ENCODE results near the gene ARHGEF11. TPM values are rescaled to one million over a fixed set of nuclear protein-coding genes. Genes with fewer than 3 reads are reported as not detected.

ARHGEF11 gene
- total RNA-seq, 1 donor from 2014 or later = 24.0 TPM

DNA sequence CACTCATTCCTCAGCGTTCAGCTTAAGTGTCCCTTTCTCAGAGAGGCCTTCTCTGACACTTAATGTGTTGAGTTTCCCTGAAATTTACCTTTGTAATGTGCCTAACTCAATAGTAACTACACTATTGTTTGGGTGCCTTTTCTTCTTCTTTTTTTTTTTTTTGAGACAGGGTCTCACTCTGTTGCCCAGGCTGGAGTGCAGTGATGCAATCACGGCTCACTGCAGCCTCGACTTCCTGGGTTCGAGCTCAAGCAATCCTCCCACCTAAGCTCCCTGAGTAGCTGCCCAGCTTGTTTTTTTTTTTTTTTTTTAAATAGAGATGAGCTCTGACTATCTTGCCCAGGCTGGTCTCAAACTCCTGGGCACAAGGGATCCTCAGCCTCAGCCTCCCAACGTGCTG is 50.1 kb downstream of the ARHGEF11 start:
- no peak overlapping the region for H3K4me3 ChIP-seq (ENCODE audit: low read length in 3 of 3)
- no peaks in the 10 kb centered on the region for H3K27me3 ChIP-seq (ENCODE audit: control insufficient read depth in 3 of 3, insufficient read depth in 3 of 3, low read length in 3 of 3)
- H3K9me3 ChIP-seq (ENCODE audit: control insufficient read depth in 3 of 3, low read length in 3 of 3) = no peaks in the 10 kb centered on the region
- peaks cover 0 to 9% (median 5%) of the 10 kb centered on the region in 3 donors for H3K36me3 ChIP-seq (ENCODE audit: control insufficient read depth in 3 of 3, insufficient read depth in 3 of 3, low read length in 3 of 3)
- H3K9ac ChIP-seq (ENCODE audit: low read depth in 1 of 3, low read length in 3 of 3) = no peak overlapping the region
- no peaks in the 10 kb centered on the region for H3K4me1 ChIP-seq (ENCODE audit: control insufficient read depth in 3 of 3, insufficient read depth in 3 of 3, low read length in 3 of 3)
- no peak overlapping the region for H3K27ac ChIP-seq (ENCODE audit: low read depth, low read length)

DNA sequence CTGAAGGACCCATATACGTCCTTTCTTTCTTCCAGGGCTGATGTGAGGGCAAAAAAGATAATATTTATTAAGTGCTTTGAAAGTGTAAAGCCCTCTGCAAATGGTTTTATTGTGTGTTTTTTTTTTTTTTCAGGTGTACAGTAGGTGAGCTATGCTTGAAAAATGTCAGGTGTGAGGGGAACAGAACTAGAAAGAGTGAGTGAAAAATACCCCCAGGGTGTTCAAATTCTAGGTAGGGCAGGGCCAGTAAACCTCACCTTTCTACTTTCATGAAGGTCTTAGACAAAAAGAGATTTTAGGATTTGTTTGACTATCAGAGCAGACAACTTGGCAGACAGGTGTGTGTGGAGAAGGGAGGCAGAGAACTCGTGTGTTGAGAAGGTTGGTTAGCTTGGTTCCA is 51.3 kb downstream of the ARHGEF11 start:
- Histone ChIP-seq H3K9ac (ENCODE audit: low read depth in 1 of 3, low read length in 3 of 3) (no peak overlapping the region), H3K27ac (ENCODE audit: low read depth, low read length) (no peak overlapping the region), H3K27me3 (ENCODE audit: control insufficient read depth in 3 of 3, insufficient read depth in 3 of 3, low read length in 3 of 3) (no peaks in the 10 kb centered on the region), H3K36me3 (ENCODE audit: control insufficient read depth in 3 of 3, insufficient read depth in 3 of 3, low read length in 3 of 3) (peaks cover 0 to 9% (median 5%) of the 10 kb centered on the region in 3 donors), H3K4me1 (ENCODE audit: control insufficient read depth in 3 of 3, insufficient read depth in 3 of 3, low read length in 3 of 3) (no peaks in the 10 kb centered on the region), H3K4me3 (ENCODE audit: low read length in 3 of 3) (no peak overlapping the region), H3K9me3 (ENCODE audit: control insufficient read depth in 3 of 3, low read length in 3 of 3) (no peaks in the 10 kb centered on the region)

DNA sequence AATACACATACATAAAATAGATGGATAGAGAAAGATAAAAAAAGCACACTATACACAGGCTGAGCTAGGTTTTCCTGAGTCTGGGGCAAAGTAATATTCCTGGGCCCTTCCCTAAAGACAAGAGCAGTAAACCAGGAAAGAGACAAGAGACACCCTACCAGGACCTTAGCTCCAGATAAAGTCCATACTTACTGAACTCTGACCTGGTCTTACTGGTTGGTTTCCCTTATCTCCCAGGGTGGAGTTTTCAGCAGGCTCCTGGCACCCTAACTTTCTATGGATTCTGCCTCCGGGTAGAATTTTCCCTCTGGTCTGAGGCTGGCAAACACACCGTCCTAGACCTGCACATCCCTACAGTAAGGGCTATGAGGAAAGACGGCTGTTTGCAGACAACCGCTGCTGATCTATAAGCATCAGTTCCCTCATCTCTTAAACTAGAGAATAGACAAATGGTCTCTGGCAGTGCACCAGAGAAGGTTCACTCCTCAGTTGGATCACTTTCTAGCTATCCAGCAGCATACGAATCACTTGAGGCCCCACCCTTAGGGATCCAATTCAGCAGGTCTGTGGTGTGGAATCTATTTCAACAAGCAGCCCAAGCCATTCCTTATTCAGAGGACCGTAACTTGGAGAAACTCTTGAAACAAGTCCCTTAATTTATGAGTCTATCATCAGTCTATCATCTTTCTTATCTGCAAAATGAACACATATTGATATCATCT is 52.0 kb downstream of the ARHGEF11 start:
- Histone ChIP-seq H3K4me1 (ENCODE audit: control insufficient read depth in 3 of 3, insufficient read depth in 3 of 3, low read length in 3 of 3) (no peaks in the 10 kb centered on the region), H3K27ac (ENCODE audit: low read depth, low read length) (no peak overlapping the region), H3K36me3 (ENCODE audit: control insufficient read depth in 3 of 3, insufficient read depth in 3 of 3, low read length in 3 of 3) (peaks cover 0 to 9% (median 5%) of the 10 kb centered on the region in 3 donors), H3K9ac (ENCODE audit: low read depth in 1 of 3, low read length in 3 of 3) (no peak overlapping the region), H3K9me3 (ENCODE audit: control insufficient read depth in 3 of 3, low read length in 3 of 3) (no peaks in the 10 kb centered on the region), H3K27me3 (ENCODE audit: control insufficient read depth in 3 of 3, insufficient read depth in 3 of 3, low read length in 3 of 3) (no peaks in the 10 kb centered on the region), H3K4me3 (ENCODE audit: low read length in 3 of 3) (no peak overlapping the region)

DNA sequence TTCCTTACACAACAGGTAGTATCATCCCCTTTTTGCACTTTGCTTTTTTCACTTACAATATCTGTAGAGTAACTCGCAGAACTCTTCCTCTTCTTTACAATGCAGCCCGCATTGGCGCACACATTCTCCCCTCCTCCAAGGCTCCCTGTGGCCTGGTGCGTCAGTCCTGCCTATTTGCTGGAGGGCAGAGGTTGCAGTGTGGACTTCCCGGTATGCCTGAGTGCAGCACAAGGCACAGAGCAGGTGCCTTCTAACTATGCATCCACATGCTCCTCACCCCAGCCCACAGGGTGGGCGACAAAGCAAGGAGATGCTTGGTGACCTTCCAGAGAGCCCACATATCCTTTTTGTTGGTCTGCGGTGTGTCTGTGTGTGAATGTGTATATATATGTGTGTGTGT is 53.3 kb downstream of the ARHGEF11 start:
- no peak overlapping the region for H3K27ac ChIP-seq (ENCODE audit: low read depth, low read length)
- H3K9ac ChIP-seq (ENCODE audit: low read depth in 1 of 3, low read length in 3 of 3) = no peak overlapping the region
- H3K27me3 ChIP-seq (ENCODE audit: control insufficient read depth in 3 of 3, insufficient read depth in 3 of 3, low read length in 3 of 3) = no peaks in the 10 kb centered on the region
- H3K4me3 ChIP-seq (ENCODE audit: low read length in 3 of 3) = no peak overlapping the region
- H3K9me3 ChIP-seq (ENCODE audit: control insufficient read depth in 3 of 3, low read length in 3 of 3) = no peaks in the 10 kb centered on the region
- H3K4me1 ChIP-seq (ENCODE audit: control insufficient read depth in 3 of 3, insufficient read depth in 3 of 3, low read length in 3 of 3) = no peaks in the 10 kb centered on the region
- peaks cover 0 to 9% (median 5%) of the 10 kb centered on the region in 3 donors for H3K36me3 ChIP-seq (ENCODE audit: control insufficient read depth in 3 of 3, insufficient read depth in 3 of 3, low read length in 3 of 3)

DNA sequence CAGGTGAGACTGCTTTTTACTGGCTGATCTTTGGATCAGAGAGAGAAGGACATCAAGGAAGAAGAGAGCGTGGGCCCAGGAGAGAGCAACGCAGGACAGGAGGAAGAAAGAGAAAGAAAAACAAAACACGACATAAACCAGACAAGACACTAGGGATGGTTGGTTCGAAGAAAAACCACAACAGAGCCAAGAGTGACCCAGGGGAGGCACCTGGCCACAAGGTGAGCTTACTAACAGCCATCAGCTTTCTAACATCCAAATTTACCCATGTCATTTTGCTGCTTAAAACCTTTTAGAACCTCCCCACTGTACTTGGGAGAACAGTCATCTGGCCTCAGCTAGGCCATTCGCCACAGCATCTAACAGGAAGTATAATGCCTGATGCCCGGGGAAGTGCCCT is 57.8 kb downstream of the ARHGEF11 start:
- no peaks in the 10 kb centered on the region for H3K4me1 ChIP-seq (ENCODE audit: control insufficient read depth in 3 of 3, insufficient read depth in 3 of 3, low read length in 3 of 3)
- no peak overlapping the region for H3K4me3 ChIP-seq (ENCODE audit: low read length in 3 of 3)
- H3K27ac ChIP-seq (ENCODE audit: low read depth, low read length) = no peak overlapping the region
- H3K36me3 ChIP-seq (ENCODE audit: control insufficient read depth in 3 of 3, insufficient read depth in 3 of 3, low read length in 3 of 3) = peaks cover 13 to 28% (median 18%) of the 10 kb centered on the region in 3 donors
- H3K9ac ChIP-seq (ENCODE audit: low read depth in 1 of 3, low read length in 3 of 3) = no peak overlapping the region
- H3K27me3 ChIP-seq (ENCODE audit: control insufficient read depth in 3 of 3, insufficient read depth in 3 of 3, low read length in 3 of 3) = no peaks in the 10 kb centered on the region
- no peaks in the 10 kb centered on the region for H3K9me3 ChIP-seq (ENCODE audit: control insufficient read depth in 3 of 3, low read length in 3 of 3)

DNA sequence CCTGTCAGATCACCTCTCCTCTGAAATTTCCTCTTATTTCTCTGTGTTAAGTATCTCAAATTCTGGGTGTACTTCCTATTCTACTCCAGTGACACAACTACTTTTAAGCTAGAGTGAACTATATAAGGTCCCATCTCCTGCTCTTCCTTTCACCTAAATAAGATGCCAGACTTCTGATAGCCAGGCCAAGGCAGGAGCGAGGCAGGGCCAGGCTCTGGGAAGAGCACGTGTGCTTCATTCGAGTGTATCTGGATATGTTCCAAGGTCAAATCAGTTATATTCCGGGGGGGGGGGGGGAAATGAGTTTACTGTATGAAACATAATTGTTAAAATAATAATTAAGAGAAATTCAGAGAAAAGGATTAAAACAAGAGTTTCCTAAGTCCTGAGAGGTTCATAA is 65.0 kb downstream of the ARHGEF11 start:
- no peaks in the 10 kb centered on the region for H3K4me1 ChIP-seq (ENCODE audit: control insufficient read depth in 3 of 3, insufficient read depth in 3 of 3, low read length in 3 of 3)
- no peak overlapping the region for H3K27ac ChIP-seq (ENCODE audit: low read depth, low read length)
- no peaks in the 10 kb centered on the region for H3K27me3 ChIP-seq (ENCODE audit: control insufficient read depth in 3 of 3, insufficient read depth in 3 of 3, low read length in 3 of 3)
- H3K9me3 ChIP-seq (ENCODE audit: control insufficient read depth in 3 of 3, low read length in 3 of 3) = no peaks in the 10 kb centered on the region
- H3K4me3 ChIP-seq (ENCODE audit: low read length in 3 of 3) = no peak overlapping the region
- H3K9ac ChIP-seq (ENCODE audit: low read depth in 1 of 3, low read length in 3 of 3) = no peak overlapping the region
- peaks cover 43 to 60% (median 55%) of the 10 kb centered on the region in 3 donors for H3K36me3 ChIP-seq (ENCODE audit: control insufficient read depth in 3 of 3, insufficient read depth in 3 of 3, low read length in 3 of 3)

DNA sequence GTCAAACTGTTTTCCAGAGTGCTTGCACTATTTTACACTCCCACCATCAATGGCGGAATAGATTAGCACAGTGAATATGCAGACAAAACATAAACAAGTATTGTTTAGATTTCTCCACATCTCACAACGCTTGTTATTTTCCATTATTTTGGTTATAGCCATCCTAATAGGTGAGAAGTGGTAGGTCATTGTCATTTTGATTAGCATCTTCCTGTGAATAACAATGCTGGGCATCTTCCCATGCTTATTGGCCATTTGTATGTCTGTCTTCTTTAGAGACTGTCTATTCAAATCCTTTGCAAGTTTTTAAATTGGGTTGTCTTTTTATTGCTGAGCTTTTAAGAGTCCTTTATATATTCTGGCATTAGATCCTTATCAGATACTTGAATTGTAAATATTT is 70.5 kb downstream of the ARHGEF11 start:
- no peak overlapping the region for H3K9ac ChIP-seq (ENCODE audit: low read depth in 1 of 3, low read length in 3 of 3)
- no peak overlapping the region for H3K27ac ChIP-seq (ENCODE audit: low read depth, low read length)
- peaks cover 38 to 62% (median 58%) of the 10 kb centered on the region in 3 donors for H3K36me3 ChIP-seq (ENCODE audit: control insufficient read depth in 3 of 3, insufficient read depth in 3 of 3, low read length in 3 of 3)
- no peaks in the 10 kb centered on the region for H3K27me3 ChIP-seq (ENCODE audit: control insufficient read depth in 3 of 3, insufficient read depth in 3 of 3, low read length in 3 of 3)
- H3K4me3 ChIP-seq (ENCODE audit: low read length in 3 of 3) = no peak overlapping the region
- no peaks in the 10 kb centered on the region for H3K4me1 ChIP-seq (ENCODE audit: control insufficient read depth in 3 of 3, insufficient read depth in 3 of 3, low read length in 3 of 3)
- H3K9me3 ChIP-seq (ENCODE audit: control insufficient read depth in 3 of 3, low read length in 3 of 3) = no peaks in the 10 kb centered on the region

DNA sequence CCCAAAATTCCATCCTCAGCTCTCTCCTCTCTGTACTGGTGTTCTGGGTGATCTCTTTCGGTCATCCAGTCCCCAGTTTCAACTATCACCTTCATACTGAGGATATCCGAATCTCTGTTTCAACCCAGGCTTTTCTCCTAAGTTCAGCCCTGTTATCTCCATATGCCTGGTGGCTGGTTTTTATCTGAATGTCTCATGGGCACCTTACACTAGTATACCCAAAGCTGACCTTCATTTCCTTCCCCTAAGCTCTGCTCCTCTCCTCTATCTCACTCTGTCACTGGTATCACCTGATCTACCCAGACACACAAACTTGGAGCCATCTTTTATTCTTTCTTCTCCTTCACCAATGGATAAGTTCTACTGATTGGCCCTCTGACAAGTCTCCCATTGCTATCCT is 72.1 kb downstream of the ARHGEF11 start:
- no peak overlapping the region for H3K27ac ChIP-seq (ENCODE audit: low read depth, low read length)
- H3K4me1 ChIP-seq (ENCODE audit: control insufficient read depth in 3 of 3, insufficient read depth in 3 of 3, low read length in 3 of 3) = no peaks in the 10 kb centered on the region
- H3K9ac ChIP-seq (ENCODE audit: low read depth in 1 of 3, low read length in 3 of 3) = no peak overlapping the region
- no peaks in the 10 kb centered on the region for H3K27me3 ChIP-seq (ENCODE audit: control insufficient read depth in 3 of 3, insufficient read depth in 3 of 3, low read length in 3 of 3)
- no peak overlapping the region for H3K4me3 ChIP-seq (ENCODE audit: low read length in 3 of 3)
- peaks cover 45 to 65% (median 61%) of the 10 kb centered on the region in 3 donors for H3K36me3 ChIP-seq (ENCODE audit: control insufficient read depth in 3 of 3, insufficient read depth in 3 of 3, low read length in 3 of 3)
- H3K9me3 ChIP-seq (ENCODE audit: control insufficient read depth in 3 of 3, low read length in 3 of 3) = no peaks in the 10 kb centered on the region

DNA sequence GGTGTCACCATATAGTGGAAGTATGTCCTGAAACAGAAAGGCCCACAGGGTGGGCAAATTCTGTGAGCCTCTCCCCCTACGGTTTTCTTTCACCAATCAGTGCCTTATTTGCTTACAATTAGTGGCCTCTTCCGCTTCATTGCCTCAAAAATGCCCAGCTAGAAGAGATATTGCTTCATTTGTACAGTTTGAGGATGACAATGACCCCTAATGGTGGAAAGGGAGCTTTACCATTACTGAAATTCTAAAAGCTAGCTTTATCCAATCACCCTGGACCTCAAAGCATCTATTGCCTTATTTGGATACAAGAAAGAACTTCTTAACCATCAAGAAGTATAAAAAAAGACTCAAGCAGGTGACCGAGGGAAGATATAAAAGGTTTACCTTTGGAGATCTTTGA is 75.5 kb downstream of the ARHGEF11 start:
- H3K4me1 ChIP-seq (ENCODE audit: control insufficient read depth in 3 of 3, insufficient read depth in 3 of 3, low read length in 3 of 3) = no peaks in the 10 kb centered on the region

DNA sequence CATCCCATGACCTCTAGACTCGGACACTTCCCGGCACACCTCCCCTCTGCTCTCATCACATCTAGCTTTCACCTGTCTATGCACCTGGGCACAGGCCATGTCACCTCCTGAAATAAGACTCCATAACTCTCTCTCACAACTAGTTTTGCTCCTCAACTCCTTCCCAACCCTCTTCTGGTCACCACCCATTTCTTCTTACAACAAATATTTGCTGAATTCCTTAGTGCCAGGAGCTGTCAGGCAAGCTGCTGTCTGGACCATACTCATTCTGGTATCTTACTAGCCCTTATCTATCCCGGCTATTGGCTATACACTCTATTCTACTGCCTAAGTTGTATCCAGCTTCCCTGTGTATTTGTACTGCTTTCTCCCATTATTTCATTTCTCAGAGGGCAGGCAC is 76.0 kb downstream of the ARHGEF11 start:
- Histone ChIP-seq H3K4me1 (ENCODE audit: control insufficient read depth in 3 of 3, insufficient read depth in 3 of 3, low read length in 3 of 3) (no peaks in the 10 kb centered on the region), H3K27ac (ENCODE audit: low read depth, low read length) (no peak overlapping the region), H3K9ac (ENCODE audit: low read depth in 1 of 3, low read length in 3 of 3) (no peak overlapping the region), H3K4me3 (ENCODE audit: low read length in 3 of 3) (no peak overlapping the region), H3K27me3 (ENCODE audit: control insufficient read depth in 3 of 3, insufficient read depth in 3 of 3, low read length in 3 of 3) (no peaks in the 10 kb centered on the region), H3K9me3 (ENCODE audit: control insufficient read depth in 3 of 3, low read length in 3 of 3) (no peaks in the 10 kb centered on the region), H3K36me3 (ENCODE audit: control insufficient read depth in 3 of 3, insufficient read depth in 3 of 3, low read length in 3 of 3) (peaks cover 36 to 57% (median 56%) of the 10 kb centered on the region in 3 donors)

More for the DNA sequence above, 75.5 kb downstream of the ARHGEF11 start:
- H3K27ac ChIP-seq (ENCODE audit: low read depth, low read length) = no peak overlapping the region
- peaks cover 33 to 61% (median 50%) of the 10 kb centered on the region in 3 donors for H3K36me3 ChIP-seq (ENCODE audit: control insufficient read depth in 3 of 3, insufficient read depth in 3 of 3, low read length in 3 of 3)
- H3K4me3 ChIP-seq (ENCODE audit: low read length in 3 of 3) = no peak overlapping the region
- no peaks in the 10 kb centered on the region for H3K9me3 ChIP-seq (ENCODE audit: control insufficient read depth in 3 of 3, low read length in 3 of 3)
- H3K27me3 ChIP-seq (ENCODE audit: control insufficient read depth in 3 of 3, insufficient read depth in 3 of 3, low read length in 3 of 3) = no peaks in the 10 kb centered on the region
- H3K9ac ChIP-seq (ENCODE audit: low read depth in 1 of 3, low read length in 3 of 3) = no peak overlapping the region

Data from skeletal muscle tissue (tissue), 4 donors.